Measurements from ENCODE around the gene NDUFC2. TPM values are rescaled to one million over a fixed set of nuclear protein-coding genes. Genes with fewer than 3 reads are reported as not detected.

Gene NDUFC2
- total and polyA plus RNA-seq, 2 donors (not counting 1 experiment from before 2014, with no cell fraction given), result 49.0 to 65.0 TPM

- no peak overlapping the region for H3K27ac ChIP-seq (ENCODE audit: low read length in 2 of 2)
- CTCF ChIA-PET, result no interaction called here
- no peaks in the 10 kb centered on the region for H3K9me3 ChIP-seq (ENCODE audit: control extremely low read depth in 1 of 3, control insufficient read depth in 2 of 3, insufficient read depth in 1 of 3, low read length in 2 of 3)
- ATAC-seq (ENCODE audit: low read depth) (no peak), DNase-seq (no peak)
- H3K36me3 ChIP-seq (replicated peaks in 1 of 2; ENCODE audit: control extremely low read depth in 1 of 2, control insufficient read depth in 1 of 2, extremely low read depth in 1 of 2, insufficient read depth in 2 of 2, low read length in 1 of 2), result peaks cover 10 to 49% of the 10 kb centered on the region in 2 experiments
- no peak overlapping the region for H2AFZ ChIP-seq (ENCODE audit: insufficient read depth, low read depth, low read length, poor library complexity, severe bottlenecking)
- no peak overlapping the region for H3K9ac ChIP-seq (ENCODE audit: low read length)
- Mint-ChIP-seq H3K27ac (no peak overlapping the region), H3K4me1 (peaks cover 24% of the 10 kb centered on the region), H3K9me3 (ENCODE audit: insufficient read depth) (no peaks in the 10 kb centered on the region), H3K27me3 (no peaks in the 10 kb centered on the region), H3K4me3 (no peak overlapping the region)
- intact Hi-C loops (cut with micrococcal nuclease), result loop anchor here (10.0 kb wide), 1 partner anchor 78 kb away; the partner anchor contains the start of gene INTS4
- WGBS (ENCODE audit: insufficient coverage), result 97% methylated on average over 3 of the region's 4 CpGs
- peaks cover 8 to 12% of the 10 kb centered on the region in 2 donors for H3K4me1 ChIP-seq (ENCODE audit: control insufficient read depth in 2 of 2, insufficient read depth in 2 of 2, low read length in 2 of 2)
- no peak overlapping the region for H3K4me3 ChIP-seq (ENCODE audit: control extremely low read depth in 1 of 5, extremely low read depth in 1 of 5, insufficient read depth in 1 of 5, low read depth in 2 of 5, low read length in 4 of 5)
- H3K79me2 ChIP-seq (ENCODE audit: control insufficient read depth, insufficient read depth, low read length), result peaks cover 50% of the 10 kb centered on the region
- H4K20me1 ChIP-seq (ENCODE audit: control insufficient read depth, insufficient read depth, low read length, poor library complexity, severe bottlenecking), result peaks cover 30% of the 10 kb centered on the region
- TF ChIP-seq EZH2 (IDR thresholded peaks at IDR 0.05; ENCODE audit: borderline replicate concordance, insufficient read depth, low read depth, low read length, poor library complexity, severe bottlenecking), result no peak
- no peak for TF ChIP-seq CTCF (IDR thresholded peaks at IDR 0.05)
- POLR2A ChIA-PET, result no interaction called here
- no peaks in the 10 kb centered on the region for H3K27me3 ChIP-seq (replicated peaks in 1 of 4; ENCODE audit: control extremely low read depth in 1 of 4, control insufficient read depth in 3 of 4, insufficient read depth in 4 of 4, low read length in 3 of 4)
- H3K4me2 ChIP-seq (replicated peaks; ENCODE audit: low read depth, low read length, poor library complexity, severe bottlenecking), result no peak overlapping the region
Measured at GRCh38 chr11:78072455-78072854, 7.2 kb downstream of the NDUFC2 start.

- peaks cover 20% of the 10 kb centered on the region for H3K4me1 Mint-ChIP-seq
- ATAC-seq (ENCODE audit: low read depth) (no peak), DNase-seq (no peak)
- H3K4me2 ChIP-seq (replicated peaks; ENCODE audit: low read depth, low read length, poor library complexity, severe bottlenecking), result no peak overlapping the region
- H3K36me3 ChIP-seq (replicated peaks in 1 of 2; ENCODE audit: control extremely low read depth in 1 of 2, control insufficient read depth in 1 of 2, extremely low read depth in 1 of 2, insufficient read depth in 2 of 2, low read length in 1 of 2), result peaks cover 10 to 48% of the 10 kb centered on the region in 2 experiments
- peaks cover 26% of the 10 kb centered on the region for H4K20me1 ChIP-seq (ENCODE audit: control insufficient read depth, insufficient read depth, low read length, poor library complexity, severe bottlenecking)
- H3K27me3 Mint-ChIP-seq, result no peaks in the 10 kb centered on the region
- H3K4me3 ChIP-seq (ENCODE audit: control extremely low read depth in 1 of 5, extremely low read depth in 1 of 5, insufficient read depth in 1 of 5, low read depth in 2 of 5, low read length in 4 of 5), result no peak overlapping the region
- peaks cover 3 to 4% of the 10 kb centered on the region in 2 donors for H3K4me1 ChIP-seq (ENCODE audit: control insufficient read depth in 2 of 2, insufficient read depth in 2 of 2, low read length in 2 of 2)
- peaks cover 43% of the 10 kb centered on the region for H3K79me2 ChIP-seq (ENCODE audit: control insufficient read depth, insufficient read depth, low read length)
- POLR2A ChIA-PET, result no interaction called here
- no peak overlapping the region for H2AFZ ChIP-seq (ENCODE audit: insufficient read depth, low read depth, low read length, poor library complexity, severe bottlenecking)
- CTCF ChIA-PET, result no interaction called here
- H3K9me3 ChIP-seq (ENCODE audit: control extremely low read depth in 1 of 3, control insufficient read depth in 2 of 3, insufficient read depth in 1 of 3, low read length in 2 of 3), result no peaks in the 10 kb centered on the region
- no peak overlapping the region for H3K27ac Mint-ChIP-seq
- H3K27ac ChIP-seq (ENCODE audit: low read length in 2 of 2), result no peak overlapping the region
- H3K4me3 Mint-ChIP-seq, result no peak overlapping the region
- intact Hi-C loops (cut with micrococcal nuclease), result loop anchor here (10.0 kb wide), 1 partner anchor 77 kb away; the partner anchor contains the start of gene INTS4
- no peak overlapping the region for H3K9ac ChIP-seq (ENCODE audit: low read length)
- TF ChIP-seq EZH2 (IDR thresholded peaks at IDR 0.05; ENCODE audit: borderline replicate concordance, insufficient read depth, low read depth, low read length, poor library complexity, severe bottlenecking), result no peak
- TF ChIP-seq CTCF (IDR thresholded peaks at IDR 0.05), result no peak
- H3K27me3 ChIP-seq (replicated peaks in 1 of 4; ENCODE audit: control extremely low read depth in 1 of 4, control insufficient read depth in 3 of 4, insufficient read depth in 4 of 4, low read length in 3 of 4), result no peaks in the 10 kb centered on the region
- no CpG with 5 or more reads among the region's 3 CpGs for WGBS (ENCODE audit: insufficient coverage)
- H3K9me3 Mint-ChIP-seq (ENCODE audit: insufficient read depth), result no peaks in the 10 kb centered on the region
Measured at GRCh38 chr11:78071717-78072116, 7.9 kb downstream of the NDUFC2 start.

All from B cell (primary cell).